ENCODE measurements around the gene ATP13A4. TPM values are rescaled to one million over a fixed set of nuclear protein-coding genes. Genes with fewer than 3 reads are reported as not detected.

Gene ATP13A4
- polyA plus RNA-seq, 1 donor (not counting 4 experiments of a cell fraction or from before 2014, with no cell fraction given): 0.16 TPM

DNA sequence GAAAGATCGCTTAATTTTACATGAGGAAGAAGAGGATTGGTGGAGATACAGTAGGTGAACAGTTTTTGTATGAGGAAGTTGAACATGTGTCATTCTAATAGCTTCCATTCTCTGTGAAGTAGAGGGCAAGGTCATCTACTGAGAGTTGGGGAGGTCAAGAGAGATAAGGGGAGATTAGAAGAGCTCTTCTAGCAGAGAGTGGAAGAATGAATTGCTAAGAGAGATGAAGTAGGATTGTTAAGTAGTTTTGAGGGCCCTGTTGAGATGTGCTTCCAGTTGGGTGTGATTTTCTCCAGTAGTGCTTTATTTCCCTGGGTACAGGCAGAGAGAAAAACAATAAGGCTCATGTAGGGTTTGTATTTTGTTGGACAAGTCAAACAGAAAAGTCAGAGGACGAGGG lies 43.5 kb upstream of the ATP13A4 start:
- FAIRE-seq: no peak
- DNase-seq (ENCODE audit: low read depth, low spot score): no peak
- Histone ChIP-seq H3K79me2 (ENCODE audit: control insufficient read depth, insufficient read depth, low read length) (peaks cover 97% of the 10 kb centered on the region), H3K27ac (ENCODE audit: control insufficient read depth, insufficient read depth, low read length) (no peak overlapping the region), H3K9ac (ENCODE audit: control insufficient read depth, extremely low read depth, insufficient read depth, low read length) (no peak overlapping the region), H3K9me3 (ENCODE audit: control insufficient read depth, low read depth, low read length) (no peaks in the 10 kb centered on the region), H2AFZ (ENCODE audit: control insufficient read depth, low read length) (no peak overlapping the region), H3K4me3 (ENCODE audit: control insufficient read depth in 2 of 3, extremely low read depth in 1 of 3, insufficient read depth in 2 of 3, low read depth in 1 of 3, low read length in 3 of 3) (no peak overlapping the region), H3K4me1 (ENCODE audit: control insufficient read depth, extremely low read depth, insufficient read depth, low read length) (peaks cover 11% of the 10 kb centered on the region), H3K9me1 (ENCODE audit: control insufficient read depth, extremely low read depth, insufficient read depth, low read length) (no peaks in the 10 kb centered on the region), H3K36me3 (ENCODE audit: control insufficient read depth in 2 of 2, extremely low read depth in 1 of 2, insufficient read depth in 2 of 2, low read length in 2 of 2) (peaks cover 1 to 10% of the 10 kb centered on the region in 2 experiments), H4K20me1 (ENCODE audit: control insufficient read depth, extremely low read depth, insufficient read depth, low read length) (peaks cover 7% of the 10 kb centered on the region), H3K27me3 (ENCODE audit: control insufficient read depth, extremely low read depth, insufficient read depth, low read length) (no peaks in the 10 kb centered on the region), H3K4me2 (ENCODE audit: control insufficient read depth, extremely low read depth, insufficient read depth, low read depth, low read length) (no peak overlapping the region)
- TF ChIP-seq EZH2 (IDR thresholded peaks at IDR 0.05; ENCODE audit: low read length): no peak
- no peak for TF ChIP-seq CTCF (optimal IDR thresholded peaks at IDR 0.05 in 1 of 3, IDR thresholded peaks at IDR 0.05 in 1 of 3, conservative IDR thresholded peaks at IDR 0.05 in 1 of 3; ENCODE audit: extremely low read depth in 1 of 3, insufficient read depth in 2 of 3, low read length in 3 of 3)
- dilution Hi-C loops (cut with MboI; ENCODE audit: extremely low pct_ligation_motif_present, low sequenced_read_pairs): no loop called here

GRCh38 chr3:193595939-193596487 lies 41.3 kb upstream of the ATP13A4 start:
- H2AFZ ChIP-seq (ENCODE audit: control insufficient read depth, low read length): no peak overlapping the region
- DNase-seq (ENCODE audit: low read depth, low spot score) (no peak), FAIRE-seq (no peak)
- H3K4me3 ChIP-seq (ENCODE audit: control insufficient read depth in 2 of 3, extremely low read depth in 1 of 3, insufficient read depth in 2 of 3, low read depth in 1 of 3, low read length in 3 of 3): no peak overlapping the region
- H3K27ac ChIP-seq (ENCODE audit: control insufficient read depth, insufficient read depth, low read length): no peak overlapping the region
- H3K9me1 ChIP-seq (ENCODE audit: control insufficient read depth, extremely low read depth, insufficient read depth, low read length): no peaks in the 10 kb centered on the region
- H3K36me3 ChIP-seq (ENCODE audit: control insufficient read depth in 2 of 2, extremely low read depth in 1 of 2, insufficient read depth in 2 of 2, low read length in 2 of 2): peaks cover 1 to 4% of the 10 kb centered on the region in 2 experiments
- H3K9me3 ChIP-seq (ENCODE audit: control insufficient read depth, low read depth, low read length): no peaks in the 10 kb centered on the region
- H3K79me2 ChIP-seq (ENCODE audit: control insufficient read depth, insufficient read depth, low read length): peaks cover 79% of the 10 kb centered on the region
- TF ChIP-seq CTCF (optimal IDR thresholded peaks at IDR 0.05 in 1 of 3, IDR thresholded peaks at IDR 0.05 in 1 of 3, conservative IDR thresholded peaks at IDR 0.05 in 1 of 3; ENCODE audit: extremely low read depth in 1 of 3, insufficient read depth in 2 of 3, low read length in 3 of 3) (no peak), EZH2 (IDR thresholded peaks at IDR 0.05; ENCODE audit: low read length) (no peak)
- H3K9ac ChIP-seq (ENCODE audit: control insufficient read depth, extremely low read depth, insufficient read depth, low read length): no peak overlapping the region
- dilution Hi-C loops (cut with MboI; ENCODE audit: extremely low pct_ligation_motif_present, low sequenced_read_pairs): no loop called here
- H3K27me3 ChIP-seq (ENCODE audit: control insufficient read depth, extremely low read depth, insufficient read depth, low read length): no peaks in the 10 kb centered on the region
- peaks cover 17% of the 10 kb centered on the region for H3K4me1 ChIP-seq (ENCODE audit: control insufficient read depth, extremely low read depth, insufficient read depth, low read length)
- no peak overlapping the region for H3K4me2 ChIP-seq (ENCODE audit: control insufficient read depth, extremely low read depth, insufficient read depth, low read depth, low read length)
- H4K20me1 ChIP-seq (ENCODE audit: control insufficient read depth, extremely low read depth, insufficient read depth, low read length): peaks cover 2% of the 10 kb centered on the region

Measured in keratinocyte (primary cell).